Mucosa of descending colon (tissue), 3 donors: Measurements from ENCODE around the gene SASH1. TPM values are rescaled to one million over a fixed set of nuclear protein-coding genes. Genes with fewer than 3 reads are reported as not detected.

Experiments
- ATAC-seq: fragments of 200-7000 bp; cut with Tn5 transposase; one replicate; pipeline ENCODE4 v1.9.1; 2020; ENCODE audit warnings: mild to moderate bottlenecking, moderate library complexity
- DNase-seq, 3 donors: peaks; one replicate each; pipeline ENCODE4 v3.0.0-alpha.2; 2020
- H3K36me3 ChIP-seq: fragments of 200-600 bp; one replicate; pipeline ENCODE4 v1.8.0; 2021; ENCODE audit warnings: low read depth, mild to moderate bottlenecking
- H3K4me1 ChIP-seq: fragments of 200-600 bp; one replicate; pipeline ENCODE4 v1.8.0; 2021; ENCODE audit warnings: low read depth, mild to moderate bottlenecking
- H3K4me3 ChIP-seq: fragments of 200-600 bp; one replicate; pipeline ENCODE4 v1.8.0; 2021; ENCODE audit warnings: mild to moderate bottlenecking
- H3K9me3 ChIP-seq: fragments of 200-600 bp; one replicate; pipeline ENCODE4 v1.8.0; 2021; ENCODE audit warnings: mild to moderate bottlenecking
- CTCF ChIP-seq: fragments of 200-600 bp; IDR thresholded peaks from one replicate; pipeline ENCODE4 v1.8.0; 2022; ENCODE audit warnings: antibody characterized with exemption, mild to moderate bottlenecking
- intact Hi-C, 2 donors: fragments of 100-400 bp; cut with DNase I in 1 of 2; cut with micrococcal nuclease in 1 of 2; formaldehyde crosslinking; loops; one replicate each; pipeline versions ENCODE4 v1.11.0 to v1.11.1; 2022; cut with DNase I, micrococcal nuclease
- total RNA-seq, 3 donors: library from RNA; stranded (reverse); fragmentation: NEBNext Ultra II Directional in 2 of 3; extraction: Animal tissue kit (Norgen Biotek cat#: 25700) in 2 of 3; gene quantifications; one replicate each; pipeline versions ENCODE4 v1.2.1 to v1.2.4, GENCODE V29; 2021 to 2023
- donor health status: DM: no; HTN: no; CAD: no; lungs with moderate emphysema.
- donor health status: DM: no; HTN: no; CAD: no.
- donor health status: DM: no; HTN: yes; CAD: no.

SASH1 gene
- total RNA-seq, 3 donors from 2014 or later: 20.5 to 47.3 (median 22.9) TPM

- TF ChIP-seq CTCF: no peak
- no peak for DNase-seq
- ATAC-seq: no peak
- Histone ChIP-seq H3K36me3 (no peaks in the 10 kb centered on the region), H3K9me3 (no peaks in the 10 kb centered on the region), H3K4me1 (no peaks in the 10 kb centered on the region), H3K4me3 (no peak overlapping the region)
- intact Hi-C loops: no loop called here
Measured at GRCh38 chr6:148426317-148426977, 83.8 kb downstream of the SASH1 start.

- Histone ChIP-seq H3K4me1 (no peaks in the 10 kb centered on the region), H3K36me3 (no peaks in the 10 kb centered on the region), H3K9me3 (no peaks in the 10 kb centered on the region), H3K4me3 (no peak overlapping the region)
- no peak for TF ChIP-seq CTCF
- DNase-seq (no peak), ATAC-seq (no peak)
- intact Hi-C loops: no loop called here
Measured at GRCh38 chr6:148427333-148427732, 84.7 kb downstream of the SASH1 start.

GRCh38 chr6:148429423-148429822, 86.8 kb downstream of the SASH1 start:
- ATAC-seq: no peak

GRCh38 chr6:148430897-148431296, 88.3 kb downstream of the SASH1 start:
- intact Hi-C loops: no loop called here
- no peak for ATAC-seq
- H3K36me3 ChIP-seq: no peaks in the 10 kb centered on the region

More at GRCh38 chr6:148429423-148429822, 86.8 kb downstream of the SASH1 start:
- no peak for DNase-seq
- H3K9me3 ChIP-seq: no peaks in the 10 kb centered on the region
- H3K36me3 ChIP-seq: no peaks in the 10 kb centered on the region
- no peak for TF ChIP-seq CTCF
- no peaks in the 10 kb centered on the region for H3K4me1 ChIP-seq
- no peak overlapping the region for H3K4me3 ChIP-seq
- intact Hi-C loops: no loop called here

GRCh38 chr6:148431413-148431812, 88.8 kb downstream of the SASH1 start:
- Histone ChIP-seq H3K9me3 (no peaks in the 10 kb centered on the region), H3K4me3 (no peak overlapping the region), H3K4me1 (no peaks in the 10 kb centered on the region), H3K36me3 (no peaks in the 10 kb centered on the region)
- no peak for TF ChIP-seq CTCF
- DNase-seq (no peak), ATAC-seq (no peak)
- intact Hi-C loops: no loop called here

More at GRCh38 chr6:148430897-148431296, 88.3 kb downstream of the SASH1 start:
- H3K4me1 ChIP-seq: no peaks in the 10 kb centered on the region
- no peak for TF ChIP-seq CTCF
- no peak for DNase-seq
- H3K4me3 ChIP-seq: no peak overlapping the region
- no peaks in the 10 kb centered on the region for H3K9me3 ChIP-seq

GRCh38 chr6:148431840-148432239, 89.2 kb downstream of the SASH1 start:
- TF ChIP-seq CTCF: no peak
- Histone ChIP-seq H3K36me3 (no peaks in the 10 kb centered on the region), H3K4me3 (no peak overlapping the region), H3K4me1 (no peaks in the 10 kb centered on the region), H3K9me3 (no peaks in the 10 kb centered on the region)
- ATAC-seq (no peak), DNase-seq (no peak)
- intact Hi-C loops: no loop called here
